ENCODE data around the gene GATAD2B.
"Not testable (repeated sequence)": the region's sequence is repeated elsewhere in the genome, so short reads cannot be mapped to it uniquely, and the experiment has no call there.

GRCh38 chr1:153844349-153844748 is 78.4 kb downstream of the GATAD2B start:
- not testable (repeated sequence) for TF ChIP-seq PBX3 (CRISPR knock-in tag; IDR thresholded peaks at IDR 0.05); ZNF776 (tag by site-specific recombination; IDR thresholded peaks at IDR 0.05; ENCODE audit: borderline replicate concordance); ZNF398 (tag by site-specific recombination; IDR thresholded peaks at IDR 0.05); ZNF658 (tag by site-specific recombination; IDR thresholded peaks at IDR 0.05); CTCF (tag by site-specific recombination; IDR thresholded peaks at IDR 0.05); SP2 (tag by site-specific recombination; IDR thresholded peaks at IDR 0.05); PRDM4 (tag by site-specific recombination; IDR thresholded peaks at IDR 0.05); ZBTB11 (tag by site-specific recombination; conservative IDR thresholded peaks at IDR 0.05; ENCODE audit: low read depth); RBAK (tag by site-specific recombination; IDR thresholded peaks at IDR 0.05)
- peak; percentile 92 for TF ChIP-seq ZNF146 (tag by site-specific recombination; IDR thresholded peaks at IDR 0.05)
